ENCODE results near the gene STK39. TPM values are rescaled to one million over a fixed set of nuclear protein-coding genes. Genes with fewer than 3 reads are reported as not detected.

Gene STK39
- total RNA-seq, 1 donor from 2014 or later, result 51.9 TPM

- intact Hi-C loops (cut with micrococcal nuclease), result loop anchor here (2.0 to 5.0 kb wide), 2 partner anchors 45 to 171 kb away; no protein-coding TSS in a partner anchor
These were observed 81.2 kb downstream of the STK39 start for GRCh38 chr2:168165985-168166901.

- intact Hi-C loops (cut with micrococcal nuclease), result loop anchor here (5.0 kb wide), 1 partner anchor 172 kb away; no protein-coding TSS in a partner anchor
These were observed 82.0 kb downstream of the STK39 start for GRCh38 chr2:168165397-168165796.

- intact Hi-C loops (cut with micrococcal nuclease), result no loop called here
These were observed 86.5 kb downstream of the STK39 start for GRCh38 chr2:168160897-168161296.

GRCh38 chr2:168159754-168160585, 87.4 kb downstream of the STK39 start:
- intact Hi-C loops (cut with micrococcal nuclease), result no loop called here

- intact Hi-C loops (cut with micrococcal nuclease), result no loop called here
These were observed 88.8 kb downstream of the STK39 start for GRCh38 chr2:168158586-168158985.

- intact Hi-C loops (cut with micrococcal nuclease), result no loop called here
These were observed 89.5 kb downstream of the STK39 start for GRCh38 chr2:168157926-168158325.

- intact Hi-C loops (cut with micrococcal nuclease), result no loop called here
These were observed 90.3 kb downstream of the STK39 start for GRCh38 chr2:168157070-168157469.

GRCh38 chr2:168156661-168157060, 90.7 kb downstream of the STK39 start:
- intact Hi-C loops (cut with micrococcal nuclease), result no loop called here

GRCh38 chr2:168155680-168156079, 91.7 kb downstream of the STK39 start:
- intact Hi-C loops (cut with micrococcal nuclease), result no loop called here

GRCh38 chr2:168155046-168155445, 92.3 kb downstream of the STK39 start:
- intact Hi-C loops (cut with micrococcal nuclease), result no loop called here

- intact Hi-C loops (cut with micrococcal nuclease), result no loop called here
These were observed 94.4 kb downstream of the STK39 start for GRCh38 chr2:168152902-168153530.

- intact Hi-C loops (cut with micrococcal nuclease), result no loop called here
These were observed 97.4 kb downstream of the STK39 start for GRCh38 chr2:168149986-168150385.

GRCh38 chr2:168149150-168149974, 98.0 kb downstream of the STK39 start:
- intact Hi-C loops (cut with micrococcal nuclease), result no loop called here

GRCh38 chr2:168147830-168148794, 99.3 kb downstream of the STK39 start:
- intact Hi-C loops (cut with micrococcal nuclease), result no loop called here

GRCh38 chr2:168146892-168147810, 100.2 kb downstream of the STK39 start:
- intact Hi-C loops (cut with micrococcal nuclease), result no loop called here

- intact Hi-C loops (cut with micrococcal nuclease), result no loop called here
These were observed 101.7 kb downstream of the STK39 start for GRCh38 chr2:168145426-168146310.

- intact Hi-C loops (cut with micrococcal nuclease), result no loop called here
These were observed 102.4 kb downstream of the STK39 start for GRCh38 chr2:168145011-168145410.
